Mucosa of stomach (tissue), 1 donor: ENCODE data around the gene ABHD17B.
"Not testable (repeated sequence)": the region's sequence is repeated elsewhere in the genome, so short reads cannot be mapped to it uniquely, and the experiment has no call there.

Source experiments
- H3K27me3 ChIP-seq: one replicate; pipeline ENCODE4 v1.7.0; 2013; ENCODE audit warnings: mild to moderate bottlenecking, low read length; ENCODE audit not compliant: control insufficient read depth, insufficient read depth
- H3K36me3 ChIP-seq: one replicate; pipeline ENCODE4 v1.7.0; 2013; ENCODE audit warnings: low read length; ENCODE audit not compliant: control insufficient read depth, insufficient read depth
- H3K4me1 ChIP-seq: one replicate; pipeline ENCODE4 v1.7.0; 2013; ENCODE audit warnings: mild to moderate bottlenecking, low read length; ENCODE audit not compliant: control insufficient read depth, insufficient read depth
- H3K4me3 ChIP-seq: one replicate; pipeline ENCODE4 v1.7.0; 2013; ENCODE audit warnings: low read length
- H3K9ac ChIP-seq: one replicate; pipeline ENCODE4 v1.7.0; 2013; ENCODE audit warnings: mild to moderate bottlenecking, low read length, moderate library complexity
- H3K9me3 ChIP-seq: one replicate; pipeline ENCODE4 v1.7.0; 2013; ENCODE audit warnings: mild to moderate bottlenecking, low read length, moderate library complexity; ENCODE audit not compliant: control insufficient read depth
- donor health status: Pancreatic carcinoma.

The ABHD17B gene

GRCh38 chr9:71909887-71910649, 925 bp downstream of the ABHD17B start:
- Histone ChIP-seq H3K9ac (peak overlapping the region; percentile 82), H3K9me3 (no peaks in the 10 kb centered on the region), H3K4me1 (peaks cover 21% of the 10 kb centered on the region), H3K4me3 (peak overlapping the region; percentile 93), H3K36me3 (no peaks in the 10 kb centered on the region), H3K27me3 (no peaks in the 10 kb centered on the region)

GRCh38 chr9:71908825-71909224, 2.2 kb downstream of the ABHD17B start:
- no peaks in the 10 kb centered on the region for H3K36me3 ChIP-seq
- no peak overlapping the region for H3K4me3 ChIP-seq
- no peak overlapping the region for H3K9ac ChIP-seq
- peaks cover 25% of the 10 kb centered on the region for H3K4me1 ChIP-seq
- no peaks in the 10 kb centered on the region for H3K9me3 ChIP-seq
- no peaks in the 10 kb centered on the region for H3K27me3 ChIP-seq

- H3K4me1 ChIP-seq: peaks cover 11% of the 10 kb centered on the region
- H3K27me3 ChIP-seq: no peaks in the 10 kb centered on the region
- no peak overlapping the region for H3K4me3 ChIP-seq
- H3K9ac ChIP-seq: no peak overlapping the region
- H3K9me3 ChIP-seq: no peaks in the 10 kb centered on the region
- no peaks in the 10 kb centered on the region for H3K36me3 ChIP-seq
Measured at GRCh38 chr9:71904076-71904475, 6.9 kb downstream of the ABHD17B start.

DNA sequence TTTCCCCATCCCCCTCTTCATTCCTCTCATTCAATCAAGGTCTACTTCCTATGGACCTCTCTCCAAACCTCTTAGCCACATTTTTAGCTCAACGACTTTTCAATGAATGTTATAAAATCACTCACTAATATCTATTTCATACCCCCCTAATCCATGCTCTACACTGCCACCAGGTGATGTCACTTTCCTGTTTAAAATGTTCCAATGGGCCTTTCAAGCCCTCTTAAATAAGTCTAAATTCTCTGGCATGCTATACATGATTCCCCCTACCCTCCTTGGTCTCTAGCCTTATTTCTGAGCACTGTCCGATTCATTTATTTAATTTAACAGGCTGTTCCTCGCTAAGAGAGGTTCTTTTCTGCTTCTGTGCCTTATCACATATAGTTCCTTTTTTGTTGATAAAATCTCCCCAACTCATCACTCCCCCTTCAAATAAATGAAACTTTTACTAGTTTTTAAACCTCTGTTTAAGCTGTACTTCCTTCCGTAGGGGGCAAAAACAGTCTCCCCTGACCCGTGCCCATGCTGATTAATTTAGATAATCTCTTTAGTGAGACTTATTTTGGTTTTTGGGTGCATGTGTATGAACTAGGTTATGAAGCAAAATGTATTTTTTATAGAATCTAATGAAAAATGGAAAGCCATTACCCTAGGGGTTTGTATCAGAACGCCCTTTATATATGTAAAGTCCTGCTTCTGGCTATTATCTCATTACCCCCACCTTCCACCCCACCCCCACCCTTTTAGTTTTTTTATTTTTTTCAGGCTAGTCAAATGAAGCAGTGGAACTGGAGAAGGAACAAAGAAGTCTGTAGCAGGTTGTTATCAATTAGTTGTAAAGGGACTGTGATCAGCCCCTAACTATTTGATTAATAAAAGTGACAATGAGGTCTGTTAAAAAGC, 9.0 kb downstream of the ABHD17B start:
- Histone ChIP-seq H3K9me3 (no peaks in the 10 kb centered on the region), H3K9ac (no peak overlapping the region), H3K4me1 (peaks cover 8% of the 10 kb centered on the region), H3K4me3 (no peak overlapping the region), H3K36me3 (no peaks in the 10 kb centered on the region), H3K27me3 (no peaks in the 10 kb centered on the region)

DNA sequence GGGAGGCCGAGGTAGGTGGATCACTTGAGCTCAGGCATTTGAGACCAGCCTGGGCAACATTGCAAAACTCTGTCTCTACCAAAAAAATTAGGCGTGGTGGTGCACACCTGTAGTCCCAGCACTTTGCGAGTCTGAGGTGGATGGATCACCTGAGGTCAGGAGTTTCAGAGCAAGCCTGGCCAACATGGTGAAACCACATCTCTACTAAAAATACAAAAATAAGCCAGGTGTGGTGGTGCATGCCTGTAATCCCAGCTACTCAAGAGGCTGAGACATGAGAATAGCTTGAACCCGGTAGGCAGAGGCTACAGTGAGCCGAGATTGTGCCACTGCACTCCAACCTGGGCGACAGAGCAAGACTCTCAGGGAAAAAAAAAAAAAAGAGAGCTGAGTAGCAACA, 12.2 kb downstream of the ABHD17B start:
- H3K36me3 ChIP-seq, H3K9ac ChIP-seq, H3K9me3 ChIP-seq, H3K27me3 ChIP-seq, H3K4me3 ChIP-seq: not testable (repeated sequence)
- H3K4me1 ChIP-seq: peaks cover 13% of the 10 kb centered on the region

DNA sequence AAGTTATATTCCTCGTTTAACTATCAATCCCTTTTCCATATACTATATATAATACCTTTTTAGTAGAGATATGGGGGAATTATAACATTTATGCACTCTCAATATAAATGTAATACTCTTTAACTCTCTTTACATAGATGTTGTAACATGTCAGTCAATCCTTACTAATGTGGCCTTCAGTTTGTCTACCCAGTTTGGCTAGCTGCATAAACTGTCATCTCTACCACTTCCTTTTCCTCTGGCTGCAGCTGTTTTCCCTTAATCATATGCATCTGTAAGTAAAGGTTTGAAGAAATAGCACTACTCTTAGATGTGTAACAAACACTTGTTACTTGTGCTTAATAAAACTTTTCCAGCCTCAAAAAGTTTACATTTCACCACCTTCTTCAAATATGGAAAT, 13.4 kb downstream of the ABHD17B start:
- Histone ChIP-seq H3K4me3 (no peak overlapping the region), H3K4me1 (peaks cover 11% of the 10 kb centered on the region), H3K27me3 (no peaks in the 10 kb centered on the region), H3K9ac (no peak overlapping the region), H3K9me3 (no peaks in the 10 kb centered on the region), H3K36me3 (no peaks in the 10 kb centered on the region)

DNA sequence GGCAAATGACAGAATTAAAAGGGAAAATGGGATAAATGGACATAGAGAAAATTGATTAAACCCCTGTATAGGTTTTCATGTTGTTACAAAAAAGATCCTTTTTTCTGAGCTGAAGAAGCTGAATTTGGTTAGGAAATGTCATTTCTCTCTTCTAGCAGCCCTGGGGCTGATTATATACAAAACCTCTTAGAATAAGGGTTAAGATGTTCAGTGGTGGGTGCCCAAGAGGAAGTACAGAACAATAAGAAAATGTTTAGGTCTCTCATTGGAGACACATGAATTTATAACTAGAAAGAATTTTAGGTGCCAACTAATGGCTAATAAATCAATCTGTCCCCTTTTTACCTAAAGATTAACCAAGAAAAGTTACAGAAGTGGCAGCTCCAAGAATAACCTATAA, 14.2 kb downstream of the ABHD17B start:
- Histone ChIP-seq H3K9ac (no peak overlapping the region), H3K4me3 (no peak overlapping the region), H3K9me3 (no peaks in the 10 kb centered on the region), H3K27me3 (no peaks in the 10 kb centered on the region), H3K4me1 (peaks cover 11% of the 10 kb centered on the region), H3K36me3 (no peaks in the 10 kb centered on the region)

DNA sequence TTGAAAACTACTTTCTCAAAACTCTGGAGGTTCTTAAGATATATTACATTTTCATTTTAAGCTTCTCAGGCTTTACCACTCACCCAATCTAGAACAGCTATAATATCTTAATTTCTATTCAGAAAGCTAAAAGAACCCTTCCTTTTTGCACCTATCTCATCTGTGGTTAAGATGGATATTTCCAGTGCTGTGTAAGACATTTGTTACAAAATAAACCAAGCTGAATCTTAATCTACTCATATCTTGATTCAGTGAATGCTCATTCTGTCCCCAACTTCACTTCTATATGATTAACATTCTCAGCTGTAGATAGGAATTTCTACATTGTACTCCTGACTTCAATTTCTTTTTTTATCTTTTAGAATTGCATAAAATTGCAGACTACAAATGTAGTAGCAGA, 15.0 kb downstream of the ABHD17B start:
- Histone ChIP-seq H3K9me3 (no peaks in the 10 kb centered on the region), H3K36me3 (no peaks in the 10 kb centered on the region), H3K4me1 (peaks cover 11% of the 10 kb centered on the region), H3K9ac (no peak overlapping the region), H3K27me3 (no peaks in the 10 kb centered on the region), H3K4me3 (no peak overlapping the region)

GRCh38 chr9:71895117-71895516, 15.9 kb downstream of the ABHD17B start:
- Histone ChIP-seq H3K9me3 (no peaks in the 10 kb centered on the region), H3K4me3 (no peak overlapping the region), H3K36me3 (no peaks in the 10 kb centered on the region), H3K27me3 (no peaks in the 10 kb centered on the region), H3K4me1 (peaks cover 11% of the 10 kb centered on the region), H3K9ac (no peak overlapping the region)

- Histone ChIP-seq H3K4me3 (no peak overlapping the region), H3K27me3 (no peaks in the 10 kb centered on the region), H3K9me3 (no peaks in the 10 kb centered on the region), H3K36me3 (no peaks in the 10 kb centered on the region), H3K4me1 (peaks cover 11% of the 10 kb centered on the region), H3K9ac (no peak overlapping the region)
Measured at GRCh38 chr9:71891557-71892189, 19.3 kb downstream of the ABHD17B start.

DNA sequence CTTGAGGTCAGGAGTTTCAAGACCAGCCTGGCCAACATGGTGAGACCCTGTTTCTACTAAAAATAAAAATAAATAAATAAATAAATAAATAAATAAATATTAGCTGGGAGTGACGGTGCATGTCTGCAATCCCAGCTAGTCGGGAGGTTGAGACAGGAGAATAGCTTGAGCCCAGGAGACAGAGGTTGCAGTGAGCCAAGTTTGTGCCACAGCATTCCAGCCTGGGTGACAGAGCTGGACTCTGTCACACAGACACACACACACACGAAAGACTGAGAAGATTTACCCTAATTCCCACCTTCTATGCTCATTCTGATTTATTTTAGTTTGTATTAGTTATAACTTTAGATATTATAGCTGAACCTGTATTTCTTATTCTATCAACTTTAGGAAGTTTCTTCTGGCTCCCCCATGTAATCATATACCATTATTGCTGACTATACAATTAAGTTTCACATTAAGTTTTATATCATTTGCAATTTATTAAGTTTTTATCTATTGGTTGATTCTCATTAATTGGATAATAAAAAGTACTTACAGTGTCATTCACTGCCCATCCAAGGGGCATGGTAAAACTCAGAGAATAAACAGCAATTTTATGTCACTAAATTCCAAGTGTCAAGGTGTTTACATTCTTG, 20.8 kb downstream of the ABHD17B start:
- Histone ChIP-seq H3K4me1 (peaks cover 4% of the 10 kb centered on the region), H3K27me3 (no peaks in the 10 kb centered on the region), H3K4me3 (no peak overlapping the region), H3K9me3 (no peaks in the 10 kb centered on the region), H3K9ac (no peak overlapping the region), H3K36me3 (no peaks in the 10 kb centered on the region)
